Stimulated activated CD8-positive, alpha-beta memory T cell treated with anti-CD3 and anti-CD28 coated beads, Interleukin-2, amount 100 ng/mL, for 1 hour (primary cell): ENCODE data around the gene GALNT5.
A peak's percentile ranks its signal among the peaks of the same experiment; 100 is the strongest.
"Not testable (repeated sequence)": the region's sequence is repeated elsewhere in the genome, so short reads cannot be mapped to it uniquely, and the experiment has no call there.

Source experiments
- DNase-seq, 2 donors: peaks; one replicate each; pipeline ENCODE4 v3.0.0-alpha.2; 2020; ENCODE audit warnings: low read depth in 2 of 2

The GALNT5 gene

GRCh38 chr2:157326698-157327097, 69.2 kb downstream of the GALNT5 start:
- no peak for DNase-seq

- no peak for DNase-seq
Observed at GRCh38 chr2:157327200-157327599, 69.7 kb downstream of the GALNT5 start.

- DNase-seq: peak; percentile 81 to 83
Observed at GRCh38 chr2:157327621-157328500, 70.4 kb downstream of the GALNT5 start.

- no peak for DNase-seq
Observed at GRCh38 chr2:157329524-157329923, 72.0 kb downstream of the GALNT5 start.

- no peak for DNase-seq
Observed at GRCh38 chr2:157333304-157334047, 76.0 kb downstream of the GALNT5 start.

- no peak for DNase-seq
Observed at GRCh38 chr2:157334335-157334734, 76.8 kb downstream of the GALNT5 start.

- DNase-seq: no peak
Observed at GRCh38 chr2:157334797-157335196, 77.3 kb downstream of the GALNT5 start.

GRCh38 chr2:157336137-157337010, 78.9 kb downstream of the GALNT5 start:
- peak in 1 of 2 donors; percentile 3 for DNase-seq

GRCh38 chr2:157337978-157338377, 80.5 kb downstream of the GALNT5 start:
- DNase-seq: no peak

- DNase-seq: no peak
Observed at GRCh38 chr2:157339965-157340655, 82.6 kb downstream of the GALNT5 start.

GRCh38 chr2:157341381-157341780, 83.9 kb downstream of the GALNT5 start:
- DNase-seq: not testable (repeated sequence)

- DNase-seq: no peak
Observed at GRCh38 chr2:157345647-157346389, 88.3 kb downstream of the GALNT5 start.

- no peak for DNase-seq
Observed at GRCh38 chr2:157348291-157348921, 90.9 kb downstream of the GALNT5 start.

GRCh38 chr2:157349949-157350515, 92.5 kb downstream of the GALNT5 start:
- no peak for DNase-seq

GRCh38 chr2:157355618-157356017, 98.1 kb downstream of the GALNT5 start:
- DNase-seq: no peak

GRCh38 chr2:157359628-157360027, 102.1 kb downstream of the GALNT5 start:
- DNase-seq: no peak

- no peak for DNase-seq
Observed at GRCh38 chr2:157361526-157361925, 104.0 kb downstream of the GALNT5 start.

- no peak for DNase-seq
Observed at GRCh38 chr2:157362627-157363026, 105.1 kb downstream of the GALNT5 start.

- no peak for DNase-seq
Observed at GRCh38 chr2:157363612-157364101, 106.2 kb downstream of the GALNT5 start.
